Panc1 (cell line): ENCODE results near the gene GRIK3. TPM values are rescaled to one million over a fixed set of nuclear protein-coding genes. Genes with fewer than 3 reads are reported as not detected.

Experiments used
- ATAC-seq: fragments of 200-7000 bp; cut with Tn5 transposase; 2 replicates; pipeline ENCODE4 v1.9.1; 2020; ENCODE audit warnings: mild to moderate bottlenecking, moderate library complexity
- BruUV-seq: library from RNA; stranded (reverse); fragments of 400-500 nt; replicated peaks from 2 replicates; lab custom pipeline; 2021; lab: Mats Ljungman, UMichigan
- CTCF ChIA-PET: fragments of 300-600 bp; sonication (Branson Sonifier 250); formaldehyde crosslinking; loops from one replicate; lab custom pipeline; 2022; ENCODE audit warnings: antibody characterized with exemption; lab: Charles Lee
- POLR2A ChIA-PET: fragments of 300-600 bp; sonication (Branson Sonifier 250); formaldehyde crosslinking; loops from one replicate; lab custom pipeline; 2022; ENCODE audit warnings: antibody characterized with exemption; lab: Charles Lee
- DNase-seq: peaks from one replicate; pipeline ENCODE4 v3.0.0-alpha.2; 2010; ENCODE audit warnings: low read depth, low spot score
- H3K27ac ChIP-seq: 2 replicates; pipeline ENCODE4 v1.5.1; 2011; ENCODE audit warnings: mild to moderate bottlenecking, low read length, inconsistent platforms
- H3K27me3 ChIP-seq: fragments of 200-500 bp; sonication (Bioruptor generic); 2 replicates; pipeline ENCODE4 v1.6.0; 2014; ENCODE audit warnings: low read length, inconsistent platforms; ENCODE audit not compliant: control insufficient read depth, insufficient read depth
- H3K36me3 ChIP-seq: fragments of 200-500 bp; sonication (Bioruptor generic); 2 replicates; pipeline ENCODE4 v1.5.1; 2014; ENCODE audit warnings: inconsistent platforms, mild to moderate bottlenecking, low read length, moderate library complexity; ENCODE audit not compliant: control insufficient read depth, insufficient read depth
- H3K4me1 ChIP-seq: 2 replicates; pipeline ENCODE4 v1.5.1; 2011; ENCODE audit warnings: inconsistent platforms, mild to moderate bottlenecking, low read length, moderate library complexity; ENCODE audit not compliant: control insufficient read depth, insufficient read depth
- H3K4me3 ChIP-seq, 2 experiments: 2 replicates each; pipeline ENCODE4 v1.5.1; 2011 to 2012; ENCODE audit warnings: low read depth in 2 of 2, low read length in 2 of 2, mild to moderate bottlenecking in 2 of 2, inconsistent platforms in 1 of 2, moderate library complexity in 1 of 2
- H3K9me3 ChIP-seq: fragments of 200-500 bp; sonication (Bioruptor generic); 2 replicates; pipeline ENCODE4 v1.5.1; 2014; ENCODE audit warnings: low read depth, mild to moderate bottlenecking, inconsistent platforms, low read length, moderate library complexity; ENCODE audit not compliant: control insufficient read depth, insufficient read depth
- CTCF ChIP-seq: fragments of 450-650 bp; IDR thresholded peaks from 2 replicates; pipeline ENCODE4 v1.5.1; 2017; ENCODE audit warnings: mild to moderate bottlenecking
- POLR2AphosphoS5 ChIP-seq: IDR thresholded peaks from 2 replicates; pipeline ENCODE4 v1.6.1; 2012; ENCODE audit warnings: mild to moderate bottlenecking, low read depth, low read length, moderate library complexity
- SIN3A ChIP-seq: IDR thresholded peaks from 2 replicates; pipeline ENCODE4 v1.6.1; 2012; ENCODE audit warnings: low read depth, mild to moderate bottlenecking, low read length, moderate library complexity, borderline replicate concordance; ENCODE audit not compliant: insufficient read depth
- TCF7L2 ChIP-seq: IDR thresholded peaks from 2 replicates; pipeline ENCODE4 v1.6.1; 2011; ENCODE audit warnings: mild to moderate bottlenecking, low read depth, low read length, inconsistent platforms
- in situ Hi-C: cut with HindIII; loops from 2 replicates; pipeline ENCODE4 v1.10.0; 2016; ENCODE audit warnings: low sequenced_read_pairs, low pct_unique_long_range_greater_than_20kb
- intact Hi-C: fragments of 100-400 bp; cut with micrococcal nuclease; formaldehyde crosslinking; loops from one replicate; pipeline ENCODE4 v1.10.0; 2022; ENCODE audit not compliant: unreplicated experiment
- total RNA-seq: library from RNA; stranded (reverse); gene quantifications from one replicate; pipeline ENCODE4 v1.2.1, GENCODE V29; 2021; ENCODE audit not compliant: unreplicated experiment

GRIK3 gene
- total RNA-seq, 1 experiment from 2014 or later, result not detected

GRCh38 chr1:36766481-36766880 is 267.8 kb downstream of the GRIK3 start:
- TF ChIP-seq CTCF (no peak), SIN3A (no peak)
- no peak for DNase-seq

GRCh38 chr1:36765785-36766300 is 268.5 kb downstream of the GRIK3 start:
- in situ Hi-C loops (no loop called here), intact Hi-C loops (no loop called here)
- CTCF ChIA-PET, result no interaction called here

More at GRCh38 chr1:36766481-36766880, 267.8 kb downstream of the GRIK3 start:
- Histone ChIP-seq H3K9me3 (no peaks in the 10 kb centered on the region), H3K4me3 (no peak overlapping the region), H3K27me3 (no peaks in the 10 kb centered on the region), H3K27ac (no peak overlapping the region), H3K36me3 (no peaks in the 10 kb centered on the region), H3K4me1 (no peaks in the 10 kb centered on the region)
- ChIA-PET CTCF (no interaction called here), POLR2A (no interaction called here)
- in situ Hi-C loops (no loop called here), intact Hi-C loops (no loop called here)
- BruUV-seq, result no TSS peak
- 0 out of 2 replicates have a peak, but pooled peaks have one; percentile 50 for ATAC-seq

GRCh38 chr1:36764798-36765197 is 269.5 kb downstream of the GRIK3 start:
- no peak for TF ChIP-seq TCF7L2
- Histone ChIP-seq H3K9me3 (no peaks in the 10 kb centered on the region), H3K36me3 (no peaks in the 10 kb centered on the region), H3K27ac (no peak overlapping the region), H3K4me1 (no peaks in the 10 kb centered on the region), H3K4me3 (no peak overlapping the region), H3K27me3 (no peaks in the 10 kb centered on the region)
- in situ Hi-C loops (no loop called here), intact Hi-C loops (no loop called here)
- CTCF ChIA-PET, result interaction anchor here (0.7 kb wide), 1 partner anchor 197 kb away, joined by 8 read pairs; no protein-coding TSS in a partner anchor
- POLR2A ChIA-PET, result no interaction called here
- no TSS peak for BruUV-seq
- ATAC-seq (no peak), DNase-seq (no peak)

More at GRCh38 chr1:36765785-36766300, 268.5 kb downstream of the GRIK3 start:
- Histone ChIP-seq H3K27ac (no peak overlapping the region), H3K9me3 (no peaks in the 10 kb centered on the region), H3K4me3 (no peak overlapping the region), H3K4me1 (no peaks in the 10 kb centered on the region), H3K27me3 (no peaks in the 10 kb centered on the region), H3K36me3 (no peaks in the 10 kb centered on the region)
- TF ChIP-seq CTCF (no peak), POLR2AphosphoS5 (no peak)
- no TSS peak for BruUV-seq
- ATAC-seq (no peak), DNase-seq (no peak)
- POLR2A ChIA-PET, result no interaction called here
